Measurements from ENCODE around the gene RAPGEF2.

DNA sequence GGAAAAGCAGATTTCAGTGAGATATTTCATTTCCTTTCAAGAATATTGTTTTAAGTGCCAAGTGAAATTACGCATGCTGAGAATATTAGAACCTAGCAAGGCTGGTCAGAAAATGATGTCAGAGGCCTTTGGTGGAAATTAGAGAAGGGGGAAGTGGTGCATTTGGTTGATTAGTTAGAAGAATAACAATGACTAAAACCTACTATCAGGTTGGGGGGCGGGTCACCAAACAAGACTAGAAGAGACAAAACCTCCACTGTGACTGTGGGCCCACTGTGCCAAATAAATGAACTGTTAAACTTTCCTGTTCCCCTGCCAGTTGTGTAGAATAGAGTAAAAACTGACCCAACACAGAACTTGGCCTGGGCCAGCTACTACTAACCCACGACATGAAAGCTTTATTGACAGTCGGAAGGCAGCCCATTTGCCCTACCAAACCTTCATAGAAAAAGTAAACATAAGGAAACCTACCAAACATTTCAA lies 2.9 kb downstream of the RAPGEF2 start:
- TF ChIP-seq ZNF384 (IDR thresholded peaks at IDR 0.05), result no peak
- TF ChIP-seq, protein P1, sequence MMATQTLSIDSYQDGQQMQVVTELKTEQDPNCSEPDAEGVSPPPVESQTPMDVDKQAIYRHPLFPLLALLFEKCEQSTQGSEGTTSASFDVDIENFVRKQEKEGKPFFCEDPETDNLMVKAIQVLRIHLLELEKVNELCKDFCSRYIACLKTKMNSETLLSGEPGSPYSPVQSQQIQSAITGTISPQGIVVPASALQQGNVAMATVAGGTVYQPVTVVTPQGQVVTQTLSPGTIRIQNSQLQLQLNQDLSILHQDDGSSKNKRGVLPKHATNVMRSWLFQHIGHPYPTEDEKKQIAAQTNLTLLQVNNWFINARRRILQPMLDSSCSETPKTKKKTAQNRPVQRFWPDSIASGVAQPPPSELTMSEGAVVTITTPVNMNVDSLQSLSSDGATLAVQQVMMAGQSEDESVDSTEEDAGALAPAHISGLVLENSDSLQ (IDR thresholded peaks at IDR 0.05), result no peak
- no peak for TF ChIP-seq FOXM1 (IDR thresholded peaks at IDR 0.05; ENCODE audit: borderline replicate concordance)
- TF ChIP-seq BHLHE40 (IDR thresholded peaks at IDR 0.05; ENCODE audit: borderline replicate concordance), result no peak
